Measurements from ENCODE around the gene CSH1.

Gene CSH1

DNA sequence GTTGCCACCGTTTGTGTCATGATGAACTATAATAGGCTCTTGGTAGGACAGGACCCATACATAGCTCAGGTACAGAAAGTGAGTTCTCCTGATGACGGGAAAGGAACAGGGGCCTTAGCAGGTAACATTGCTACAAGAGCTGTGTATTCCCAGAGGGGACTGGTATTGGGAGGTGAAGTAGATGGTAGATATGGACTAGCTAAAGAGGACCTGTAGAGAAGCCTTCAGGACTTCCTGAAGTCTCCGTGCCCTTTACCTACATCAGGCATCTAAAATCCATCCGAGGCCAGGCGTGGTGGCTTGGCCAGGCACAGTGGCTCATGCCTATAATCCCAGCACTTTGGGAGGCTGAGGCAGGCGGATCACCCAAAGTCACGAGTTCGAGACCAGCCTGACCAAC, 41.2 kb downstream of the CSH1 start:
- DNase-seq = no peak

DNA sequence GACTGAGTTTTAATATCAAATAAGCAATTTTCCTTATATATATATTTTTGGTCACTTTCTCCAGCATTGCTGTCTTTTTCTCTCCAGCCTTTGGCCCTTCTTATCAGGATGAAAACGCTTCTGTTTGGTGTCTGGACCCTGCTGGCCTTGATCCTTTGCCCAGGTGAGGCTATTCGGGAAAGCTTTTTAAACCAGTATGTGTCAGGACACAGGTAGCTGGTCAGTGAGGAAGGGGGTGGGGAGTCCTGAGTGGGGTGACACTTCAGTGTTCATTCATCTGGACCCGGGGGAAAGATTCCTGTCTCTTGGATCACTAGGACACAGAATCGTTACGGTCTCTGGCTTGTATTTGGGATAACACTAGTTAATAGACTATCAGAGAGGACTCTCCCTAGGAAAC, 41.7 kb downstream of the CSH1 start:
- no peak for DNase-seq

DNA sequence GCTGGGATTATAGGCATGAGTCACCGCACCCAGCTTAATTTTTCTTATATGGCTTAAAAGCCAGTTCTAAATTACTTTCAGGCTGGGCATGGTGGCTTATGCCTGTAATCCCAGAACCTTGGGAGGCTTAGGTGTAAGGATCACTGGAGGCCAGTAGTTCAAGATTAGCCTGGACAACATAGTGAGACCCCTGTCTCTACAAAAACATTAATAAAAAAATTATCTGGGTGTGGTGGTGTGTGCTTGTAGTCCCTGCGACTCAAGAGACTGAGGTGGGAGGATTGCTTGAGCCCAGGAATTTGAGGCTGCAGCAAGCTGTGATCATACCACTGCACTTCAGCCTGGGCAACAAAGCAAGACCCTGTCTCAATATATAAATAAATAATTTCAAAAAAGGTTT, 43.1 kb downstream of the CSH1 start:
- no peak for DNase-seq

DNA sequence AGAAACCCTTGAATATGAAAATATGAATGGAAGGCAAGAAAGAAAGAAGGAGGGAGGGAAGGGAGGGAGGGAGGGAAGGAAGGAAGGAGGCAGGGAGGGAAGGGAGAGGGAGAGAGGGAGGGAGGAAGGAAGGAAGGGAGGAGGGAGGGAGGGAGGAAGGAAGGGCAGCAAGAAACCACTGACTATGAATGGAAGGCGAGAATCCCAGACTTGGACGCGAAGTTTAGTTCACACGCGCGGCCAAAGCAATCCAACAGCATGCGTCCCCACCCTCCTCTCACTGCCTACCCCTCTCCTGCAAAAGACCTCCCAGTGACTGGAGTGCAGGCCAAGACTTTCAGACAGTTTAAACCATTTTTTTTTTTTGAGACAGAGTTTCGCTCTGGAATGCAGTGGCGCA, 46.0 kb downstream of the CSH1 start:
- no peak for DNase-seq

DNA sequence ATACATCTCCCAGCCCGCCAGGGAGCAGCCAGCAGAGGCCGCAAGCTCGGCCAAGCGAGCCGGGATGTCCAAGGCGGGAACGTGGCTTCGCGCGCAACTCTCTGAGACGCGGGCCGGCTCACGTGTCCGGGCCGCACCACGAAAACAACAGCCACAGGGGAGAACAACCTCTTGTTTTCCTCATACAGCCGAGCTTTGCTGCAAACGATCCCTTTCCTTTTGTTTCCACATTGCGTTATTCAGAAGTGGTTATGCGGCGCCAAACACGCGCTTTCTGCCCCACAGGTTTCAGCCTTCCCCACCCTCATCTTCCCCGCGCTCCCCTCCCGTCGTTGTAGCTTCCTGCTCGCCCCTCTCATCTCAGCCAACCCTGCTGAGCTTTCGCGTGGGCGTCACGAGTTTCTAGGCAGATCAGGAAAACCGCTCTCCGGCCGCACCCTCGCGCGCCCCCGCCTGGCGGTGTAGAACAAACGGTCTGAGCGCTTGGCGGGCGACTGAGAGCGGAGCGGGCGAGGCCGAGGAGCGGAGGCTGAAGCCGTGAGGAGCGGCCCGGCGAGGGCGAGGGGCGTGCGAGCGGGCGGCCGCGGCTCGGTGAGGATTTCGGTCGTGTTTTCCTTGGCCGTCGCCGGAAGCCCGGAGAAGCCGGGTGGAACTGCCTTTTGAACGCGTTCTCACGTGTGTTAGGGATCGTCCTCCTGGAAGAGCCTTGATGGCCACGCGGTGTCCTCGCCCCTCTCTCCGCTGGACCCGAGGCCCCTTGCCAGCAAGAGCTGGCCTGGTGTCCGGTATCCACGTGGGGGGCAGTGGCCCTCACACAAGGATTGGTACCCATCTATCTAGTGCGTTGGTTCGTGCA, 47.3 kb downstream of the CSH1 start:
- DNase-seq = peak; percentile 91

DNA sequence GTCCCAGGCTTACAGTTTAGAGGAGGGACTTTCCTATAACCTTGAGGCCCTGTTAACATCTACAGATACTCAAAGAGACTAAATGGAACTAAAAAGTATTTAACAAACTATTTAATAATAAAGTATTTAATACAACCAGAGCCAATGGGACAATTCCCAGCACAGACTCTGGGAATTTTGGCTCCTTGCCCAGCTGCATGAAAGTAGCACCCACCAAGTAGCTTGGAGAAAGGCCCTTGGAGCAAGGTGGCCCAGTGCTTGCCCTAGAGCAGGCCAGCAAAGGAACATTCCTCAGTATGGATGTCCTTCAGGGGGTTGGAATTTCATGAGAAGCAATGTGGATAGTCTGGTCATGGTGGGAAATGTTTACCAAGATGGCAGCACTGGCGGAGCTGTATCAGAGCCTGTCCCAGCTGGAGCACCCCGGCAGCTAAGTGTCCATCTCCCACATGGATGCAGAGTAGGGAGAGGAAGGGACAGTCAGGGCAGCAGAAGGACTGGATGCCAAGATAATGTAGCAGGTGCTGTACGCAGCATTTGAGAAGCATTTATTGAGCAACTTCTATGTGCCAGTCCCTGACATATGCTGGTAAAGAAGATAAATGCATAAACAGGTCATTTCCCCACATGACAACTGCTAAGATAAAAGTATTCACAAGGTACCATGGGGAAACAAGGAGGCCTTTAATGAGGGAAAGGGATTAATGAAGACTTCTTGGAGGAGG, 48.7 kb downstream of the CSH1 start:
- no peak for DNase-seq

DNA sequence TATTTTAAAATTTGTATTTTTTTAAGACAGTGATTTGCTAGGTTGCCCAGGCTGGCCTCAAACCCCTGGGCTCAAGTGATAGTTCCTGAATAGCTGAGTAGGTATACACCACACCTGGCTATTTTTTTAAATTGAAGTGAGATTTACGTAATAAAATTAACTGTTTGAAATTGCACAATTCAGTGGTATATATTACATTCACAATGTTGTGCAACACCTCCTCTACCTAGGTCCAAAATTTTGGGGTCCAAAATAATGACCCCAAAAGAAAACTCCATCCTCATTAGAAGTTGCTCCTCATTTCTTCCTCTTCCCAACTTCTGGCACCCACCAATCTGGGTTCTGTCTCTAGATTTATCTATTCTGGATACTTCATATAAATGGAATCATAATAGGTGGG, 50.9 kb downstream of the CSH1 start:
- no peak for DNase-seq

All from right hindlimb (tissue), 1 donor.